ENCODE results near the gene P3H3.
"Not testable (repeated sequence)": the region's sequence is repeated elsewhere in the genome, so short reads cannot be mapped to it uniquely, and the experiment has no call there.

Gene P3H3

GRCh38 chr12:6888360-6888759 lies 60.2 kb downstream of the P3H3 start:
- no peak for DNase-seq (ENCODE audit: low read depth in 2 of 2)

- not testable (repeated sequence) for DNase-seq (ENCODE audit: low read depth in 2 of 2)
Measured at GRCh38 chr12:6888794-6889193, 60.6 kb downstream of the P3H3 start.

Data from stimulated activated CD4-positive, alpha-beta T cell treated with anti-CD3 and anti-CD28 coated beads, Interleukin-15, amount 100 ng/mL, for 48 hours (primary cell).